Cardiac fibroblast (primary cell): ENCODE data around the gene TSFM.
"Not testable (repeated sequence)": the region's sequence is repeated elsewhere in the genome, so short reads cannot be mapped to it uniquely, and the experiment has no call there.

Experiments
- DNase-seq, 2 donors: peaks; one replicate each; pipeline versions ENCODE4 v3.0.0 to v3.0.0-alpha.2; 2010; ENCODE audit warnings: low read depth in 2 of 2
- H3K4me3 ChIP-seq, 2 donors: replicated peaks in 1 of 2; 1 replicate in 1 of 2; 2 replicates in 1 of 2; pipeline ENCODE4 v1.5.1; 2011; ENCODE audit warnings: low read depth in 2 of 2, low read length in 2 of 2, mild to moderate bottlenecking in 2 of 2, moderate library complexity in 1 of 2
- TF ChIP-seq, protein P1 (sequence below): IDR thresholded peaks from one replicate; pipeline ENCODE4 v1.5.1; 2011; ENCODE audit warnings: low read depth, mild to moderate bottlenecking, low read length, inconsistent platforms

TSFM gene

DNA sequence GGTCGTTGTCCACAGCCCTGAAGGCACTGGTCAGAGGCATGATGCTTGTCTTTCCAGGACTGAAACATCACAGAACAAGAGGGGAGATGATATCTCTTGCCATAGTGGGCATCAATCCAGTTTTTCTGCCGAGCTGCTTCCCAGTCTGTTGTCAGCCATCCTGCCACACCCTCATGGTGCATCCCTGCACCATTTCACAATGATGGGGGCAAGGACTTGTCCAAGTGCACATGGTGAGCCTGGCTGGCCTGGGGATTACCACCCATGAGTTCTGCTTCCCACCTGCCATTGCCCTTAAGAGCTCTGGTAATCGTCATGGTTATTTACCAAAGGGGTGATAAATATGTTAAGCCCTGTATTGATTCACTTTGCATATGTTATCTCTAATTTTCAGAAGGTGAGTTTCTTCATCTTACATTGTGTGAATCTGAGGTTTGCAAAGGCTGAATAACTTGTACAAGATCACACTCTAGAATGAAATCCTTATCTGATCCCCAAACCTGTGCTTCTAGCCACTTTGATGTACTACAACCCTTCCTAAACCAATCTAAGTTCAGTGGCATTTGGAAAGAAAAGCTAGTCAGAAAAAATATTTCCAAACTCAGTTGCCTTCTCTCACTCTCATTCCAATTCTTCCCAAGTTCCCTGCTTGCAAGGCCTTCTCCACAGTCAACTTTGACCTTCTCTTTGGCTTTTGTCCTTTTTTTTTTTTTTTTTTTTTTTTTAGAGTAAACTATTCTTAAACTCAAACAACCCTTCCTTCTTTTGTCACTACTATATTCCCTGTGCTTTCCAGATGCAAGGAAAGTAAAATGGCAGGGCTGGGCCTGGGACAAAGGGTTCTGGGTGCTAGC lies 33.6 kb downstream of the TSFM start:
- TF ChIP-seq, protein P1, sequence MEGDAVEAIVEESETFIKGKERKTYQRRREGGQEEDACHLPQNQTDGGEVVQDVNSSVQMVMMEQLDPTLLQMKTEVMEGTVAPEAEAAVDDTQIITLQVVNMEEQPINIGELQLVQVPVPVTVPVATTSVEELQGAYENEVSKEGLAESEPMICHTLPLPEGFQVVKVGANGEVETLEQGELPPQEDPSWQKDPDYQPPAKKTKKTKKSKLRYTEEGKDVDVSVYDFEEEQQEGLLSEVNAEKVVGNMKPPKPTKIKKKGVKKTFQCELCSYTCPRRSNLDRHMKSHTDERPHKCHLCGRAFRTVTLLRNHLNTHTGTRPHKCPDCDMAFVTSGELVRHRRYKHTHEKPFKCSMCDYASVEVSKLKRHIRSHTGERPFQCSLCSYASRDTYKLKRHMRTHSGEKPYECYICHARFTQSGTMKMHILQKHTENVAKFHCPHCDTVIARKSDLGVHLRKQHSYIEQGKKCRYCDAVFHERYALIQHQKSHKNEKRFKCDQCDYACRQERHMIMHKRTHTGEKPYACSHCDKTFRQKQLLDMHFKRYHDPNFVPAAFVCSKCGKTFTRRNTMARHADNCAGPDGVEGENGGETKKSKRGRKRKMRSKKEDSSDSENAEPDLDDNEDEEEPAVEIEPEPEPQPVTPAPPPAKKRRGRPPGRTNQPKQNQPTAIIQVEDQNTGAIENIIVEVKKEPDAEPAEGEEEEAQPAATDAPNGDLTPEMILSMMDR, result no peak
- no peak for DNase-seq
- H3K4me3 ChIP-seq, result no peak overlapping the region

DNA sequence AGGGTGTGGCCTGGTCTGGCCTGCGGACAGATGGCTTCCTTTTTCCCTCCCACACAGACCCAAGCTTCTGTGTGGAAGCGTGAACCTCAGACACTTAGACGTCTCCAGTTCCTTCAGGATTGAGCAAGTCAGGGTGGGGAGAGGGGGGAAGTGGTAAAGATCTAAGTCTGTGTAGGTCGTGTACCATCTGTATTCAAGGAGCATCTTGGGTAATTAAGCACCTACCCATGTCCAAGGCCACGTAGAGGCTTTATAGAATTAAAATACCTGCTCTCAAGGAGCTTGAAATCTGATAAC lies 34.2 kb downstream of the TSFM start:
- peak; percentile 61 to 78 for DNase-seq
- TF ChIP-seq, protein P1, result no peak
- H3K4me3 ChIP-seq, result no peak overlapping the region

DNA sequence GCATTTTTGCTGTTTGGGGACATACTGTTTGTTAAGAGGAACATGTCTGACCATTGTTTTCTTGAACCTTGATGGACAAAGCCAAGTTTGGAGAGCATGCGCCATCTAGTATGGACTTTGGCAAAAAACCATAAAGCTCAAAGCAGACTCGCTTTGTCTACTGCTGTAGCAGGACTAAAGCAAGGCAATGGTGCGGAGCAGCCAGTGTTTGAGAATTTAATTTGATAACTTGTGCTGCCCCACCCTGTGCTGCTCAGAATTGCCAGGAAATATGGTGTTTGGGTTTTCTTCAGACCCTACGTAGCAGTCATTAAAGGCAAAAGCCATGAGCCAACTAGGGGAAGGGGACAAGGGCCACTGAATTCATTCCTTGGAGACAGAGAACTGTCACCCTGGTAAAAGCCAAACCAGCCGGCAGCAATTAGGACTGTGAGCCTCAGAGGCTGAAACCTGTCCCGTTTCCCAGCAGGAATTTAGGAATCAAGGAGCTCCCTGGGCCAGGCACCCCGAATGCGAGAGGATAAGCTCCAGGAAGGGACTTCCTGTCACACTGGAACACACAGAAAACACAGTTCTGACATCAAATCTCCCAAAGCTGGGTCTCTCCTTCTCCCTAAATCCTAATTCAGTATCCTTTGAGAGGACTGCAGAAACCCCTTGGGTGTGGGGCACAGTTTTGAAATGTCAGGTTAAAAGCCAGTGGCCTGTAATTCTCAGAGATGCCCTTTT lies 34.8 kb downstream of the TSFM start:
- TF ChIP-seq, protein P1, result no peak
- no peak overlapping the region for H3K4me3 ChIP-seq
- no peak for DNase-seq

DNA sequence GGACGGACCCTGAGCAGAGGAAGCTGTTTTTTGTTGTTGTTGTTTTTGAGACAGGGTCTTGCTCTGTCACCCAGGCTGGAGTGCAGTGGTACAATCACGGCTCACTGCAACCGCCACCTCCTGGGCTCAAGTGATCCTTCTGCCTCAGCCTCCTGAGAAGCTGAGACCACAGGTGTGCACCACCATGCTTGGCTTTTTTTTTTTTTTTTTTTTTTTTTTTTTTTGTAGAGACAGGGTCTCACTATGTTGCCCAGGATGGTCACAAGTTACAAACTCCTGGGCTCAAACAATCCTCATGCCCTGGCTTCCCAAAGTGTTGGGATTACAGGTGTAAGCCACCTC lies 35.4 kb downstream of the TSFM start:
- H3K4me3 ChIP-seq, DNase-seq: not testable (repeated sequence)

DNA sequence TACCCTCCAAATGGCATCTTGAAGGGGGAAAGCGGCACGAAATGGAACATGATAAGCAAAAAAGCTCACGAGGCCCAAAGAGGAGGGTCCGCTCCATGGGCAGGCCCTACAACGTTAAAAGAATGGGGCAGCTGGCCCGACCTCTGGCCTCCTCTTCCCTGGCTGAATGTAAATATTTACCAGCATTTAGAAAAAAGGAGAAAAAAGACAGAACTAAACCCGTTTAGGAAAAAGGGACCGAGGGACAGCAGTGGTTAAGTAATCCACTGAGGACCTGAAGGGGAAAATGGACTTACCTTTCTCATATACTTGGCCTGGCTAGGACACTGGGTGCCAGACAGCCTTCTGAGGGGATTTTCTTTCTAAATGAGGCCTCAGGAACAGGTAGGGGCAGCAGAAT lies 37.5 kb downstream of the TSFM start:
- not testable (repeated sequence) for DNase-seq, H3K4me3 ChIP-seq

DNA sequence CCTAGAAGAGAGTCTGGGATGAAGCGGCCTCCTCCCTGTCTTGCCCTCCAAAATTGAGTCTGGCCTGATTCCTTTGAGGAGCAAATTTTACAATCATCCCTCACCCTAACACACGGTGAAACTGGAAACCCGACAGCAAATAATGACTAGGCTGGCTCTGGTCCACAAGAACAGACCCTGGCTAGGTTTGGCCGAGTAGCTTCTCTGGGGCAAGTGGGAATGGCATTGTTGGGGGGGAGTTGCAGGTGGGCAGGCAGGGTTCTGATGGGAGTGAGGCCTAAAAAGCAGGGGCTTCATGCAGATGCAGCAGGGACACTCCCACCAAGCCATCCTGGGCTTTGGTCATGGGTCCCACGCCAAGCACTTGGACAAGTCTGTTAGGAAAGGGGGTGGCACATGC lies 38.4 kb downstream of the TSFM start:
- not testable (repeated sequence) for DNase-seq, H3K4me3 ChIP-seq

DNA sequence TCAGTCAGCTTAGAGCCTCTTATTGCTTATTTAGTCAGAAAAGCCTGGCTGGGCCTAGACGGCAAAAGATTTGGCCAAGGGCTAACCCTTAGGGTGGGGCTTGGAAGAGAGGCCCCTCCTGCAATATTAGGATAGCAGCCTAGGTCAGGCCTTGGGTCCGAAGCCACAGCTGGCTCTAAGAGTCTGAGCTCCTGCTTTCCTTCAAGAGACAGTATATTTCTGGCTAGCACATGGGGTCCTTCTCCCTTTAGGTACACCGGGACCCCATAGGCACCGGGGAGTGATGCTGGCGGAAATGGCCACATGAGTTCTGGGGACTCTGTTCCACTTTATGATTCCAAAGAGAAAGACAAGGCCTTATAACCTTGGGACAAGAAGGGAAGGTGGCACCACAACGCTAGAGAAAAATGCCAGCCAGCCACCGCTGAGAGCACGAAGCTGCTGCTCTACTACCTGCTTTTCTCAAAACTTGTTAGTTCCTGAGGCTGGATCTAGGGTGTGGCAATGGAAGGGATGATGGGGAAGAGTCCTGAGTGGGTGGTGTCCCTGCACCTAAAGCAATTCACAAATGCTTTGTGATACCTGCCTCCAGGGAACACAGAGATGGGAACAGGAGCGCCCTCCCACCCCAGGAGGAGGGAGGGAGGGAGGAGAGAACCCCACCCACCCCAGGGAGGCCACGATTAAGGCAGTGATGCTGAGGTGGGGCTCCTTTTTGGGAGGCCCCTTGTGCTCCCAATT lies 39.1 kb downstream of the TSFM start:
- TF ChIP-seq, protein P1, result no peak
- no peak overlapping the region for H3K4me3 ChIP-seq
- DNase-seq, result no peak

DNA sequence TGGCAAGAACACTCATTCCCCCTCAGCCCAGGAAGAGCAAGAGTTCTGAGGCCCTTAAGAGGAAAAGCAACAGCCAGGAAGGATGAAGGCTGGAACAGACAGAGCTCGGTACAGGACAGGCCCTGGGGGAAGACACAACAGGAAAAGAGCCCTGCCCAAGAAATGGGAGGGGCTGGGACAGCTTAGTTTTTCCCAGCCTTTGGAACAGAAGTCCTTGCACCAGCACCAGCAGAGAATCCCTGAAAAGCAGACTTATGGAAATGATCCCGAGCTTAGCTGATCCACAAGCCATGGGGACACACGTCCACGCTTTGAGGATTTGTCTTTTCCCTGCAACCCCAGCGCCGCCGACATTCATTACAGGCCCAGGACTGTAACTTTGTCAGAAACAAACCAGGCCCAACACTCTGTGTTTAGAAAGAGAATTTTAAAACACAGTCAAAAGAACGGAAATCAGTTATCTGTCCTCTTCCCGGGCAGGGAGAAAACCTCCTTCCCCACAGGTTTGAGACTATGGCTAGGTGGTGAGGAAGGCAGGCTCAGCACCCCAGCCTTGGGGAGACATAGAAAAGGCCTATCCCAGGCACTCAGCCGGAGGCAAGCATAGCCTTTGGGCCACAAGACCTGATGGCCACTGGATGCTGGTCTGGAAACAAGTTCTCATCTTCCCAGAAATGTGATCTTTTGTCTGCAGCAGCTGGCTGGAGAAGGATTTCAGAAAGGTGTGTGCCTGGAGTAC lies 40.0 kb downstream of the TSFM start:
- TF ChIP-seq, protein P1, result no peak
- no peak overlapping the region for H3K4me3 ChIP-seq
- no peak for DNase-seq
